Glutamatergic neuron (in vitro differentiated cells): Measurements from ENCODE around the gene TFDP1. TPM values are rescaled to one million over a fixed set of nuclear protein-coding genes. Genes with fewer than 3 reads are reported as not detected.
"Not testable (repeated sequence)": the region's sequence is repeated elsewhere in the genome, so short reads cannot be mapped to it uniquely, and the experiment has no call there.

Experiments used
- DNase-seq: peaks from one replicate; pipeline ENCODE4 v3.0.0; 2022
- H3K27ac Mint-ChIP-seq: one replicate; pipeline ENCODE4 v1.8.0; 2020; ENCODE audit warnings: mild to moderate bottlenecking, mixed read lengths, inconsistent platforms; ENCODE audit not compliant: unreplicated experiment
- H3K27me3 Mint-ChIP-seq: one replicate; pipeline ENCODE4 v1.8.0; 2020; ENCODE audit warnings: mild to moderate bottlenecking, moderate library complexity, mixed read lengths, inconsistent platforms; ENCODE audit not compliant: unreplicated experiment
- H3K36me3 Mint-ChIP-seq: one replicate; pipeline ENCODE4 v1.8.0; 2020; ENCODE audit warnings: mild to moderate bottlenecking, mixed read lengths, inconsistent platforms; ENCODE audit not compliant: unreplicated experiment
- H3K4me1 Mint-ChIP-seq: one replicate; pipeline ENCODE4 v1.8.0; 2020; ENCODE audit warnings: mild to moderate bottlenecking, low read depth, mixed read lengths, inconsistent platforms; ENCODE audit not compliant: unreplicated experiment
- H3K4me3 Mint-ChIP-seq: one replicate; pipeline ENCODE4 v1.8.0; 2020; ENCODE audit warnings: mild to moderate bottlenecking, mixed read lengths, inconsistent platforms; ENCODE audit not compliant: unreplicated experiment
- H3K9me3 Mint-ChIP-seq: one replicate; pipeline ENCODE4 v1.8.0; 2020; ENCODE audit warnings: mild to moderate bottlenecking, moderate library complexity, mixed read lengths, inconsistent platforms; ENCODE audit not compliant: unreplicated experiment
- total RNA-seq: library from RNA; stranded (reverse); fragmentation: NEBNext Ultra II Directional; extraction: Animal tissue kit (Norgen Biotek cat#: 25700); gene quantifications from one replicate; pipeline ENCODE4 v1.2.1, GENCODE V29; 2021; ENCODE audit not compliant: unreplicated experiment
- TF ChIP-seq, protein P1 (sequence below): fragments of 200-600 bp; sonication (generic); IDR thresholded peaks from one replicate; pipeline ENCODE4 v1.5.0; 2021; ENCODE audit not compliant: partially characterized antibody, unreplicated experiment

TFDP1 gene
- total RNA-seq, 1 donor from 2014 or later, result 62.0 TPM

DNA sequence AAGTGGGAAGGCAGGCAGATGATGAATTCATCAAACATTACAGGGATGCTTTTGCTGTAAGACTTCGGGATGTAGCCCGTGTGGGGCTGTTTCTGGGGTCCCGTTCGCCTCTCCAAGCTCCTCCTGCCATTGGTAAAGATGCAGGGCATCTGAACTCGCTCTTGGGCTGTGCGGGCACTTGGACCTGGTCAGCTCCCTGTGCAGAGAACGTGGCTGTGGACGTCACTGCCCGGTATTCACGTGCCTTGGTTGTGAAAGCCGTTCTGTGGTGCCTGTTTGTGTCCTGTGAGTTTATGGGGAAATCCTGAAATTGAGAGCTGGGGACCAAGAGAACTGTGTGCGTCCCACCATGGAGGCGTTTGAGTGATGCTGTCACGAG, 5.4 kb downstream of the TFDP1 start:
- TF ChIP-seq, protein P1, sequence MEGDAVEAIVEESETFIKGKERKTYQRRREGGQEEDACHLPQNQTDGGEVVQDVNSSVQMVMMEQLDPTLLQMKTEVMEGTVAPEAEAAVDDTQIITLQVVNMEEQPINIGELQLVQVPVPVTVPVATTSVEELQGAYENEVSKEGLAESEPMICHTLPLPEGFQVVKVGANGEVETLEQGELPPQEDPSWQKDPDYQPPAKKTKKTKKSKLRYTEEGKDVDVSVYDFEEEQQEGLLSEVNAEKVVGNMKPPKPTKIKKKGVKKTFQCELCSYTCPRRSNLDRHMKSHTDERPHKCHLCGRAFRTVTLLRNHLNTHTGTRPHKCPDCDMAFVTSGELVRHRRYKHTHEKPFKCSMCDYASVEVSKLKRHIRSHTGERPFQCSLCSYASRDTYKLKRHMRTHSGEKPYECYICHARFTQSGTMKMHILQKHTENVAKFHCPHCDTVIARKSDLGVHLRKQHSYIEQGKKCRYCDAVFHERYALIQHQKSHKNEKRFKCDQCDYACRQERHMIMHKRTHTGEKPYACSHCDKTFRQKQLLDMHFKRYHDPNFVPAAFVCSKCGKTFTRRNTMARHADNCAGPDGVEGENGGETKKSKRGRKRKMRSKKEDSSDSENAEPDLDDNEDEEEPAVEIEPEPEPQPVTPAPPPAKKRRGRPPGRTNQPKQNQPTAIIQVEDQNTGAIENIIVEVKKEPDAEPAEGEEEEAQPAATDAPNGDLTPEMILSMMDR, result no peak
- Mint-ChIP-seq H3K9me3 (peaks cover 14% of the 10 kb centered on the region), H3K27ac (no peak overlapping the region), H3K4me1 (peaks cover 8% of the 10 kb centered on the region), H3K36me3 (peaks cover 12% of the 10 kb centered on the region), H3K4me3 (no peak overlapping the region), H3K27me3 (peaks cover 5% of the 10 kb centered on the region)
- DNase-seq, result no peak

DNA sequence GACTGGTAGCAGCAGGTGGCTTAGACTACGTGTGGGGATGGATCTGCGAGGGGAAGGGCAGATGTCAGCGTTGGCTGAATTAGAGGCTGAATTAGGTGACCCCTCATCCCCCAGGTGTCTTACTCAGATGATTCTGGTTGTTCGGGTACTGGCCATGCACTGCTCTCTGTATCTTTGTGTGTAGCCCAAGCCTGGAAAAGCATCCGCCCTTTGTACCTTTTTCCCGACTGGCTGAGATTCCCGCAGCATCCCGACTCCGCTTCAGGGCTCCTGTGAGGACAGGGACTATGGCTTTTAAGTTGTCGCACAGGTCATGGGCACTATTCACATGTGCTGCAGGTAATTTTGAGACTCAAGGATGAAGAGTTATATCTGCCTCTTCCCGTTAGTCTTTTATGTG, 7.2 kb downstream of the TFDP1 start:
- Mint-ChIP-seq H3K27me3 (no peaks in the 10 kb centered on the region), H3K9me3 (peaks cover 11% of the 10 kb centered on the region), H3K36me3 (peaks cover 12% of the 10 kb centered on the region), H3K4me1 (peaks cover 5% of the 10 kb centered on the region), H3K27ac (peak overlapping the region; percentile 30), H3K4me3 (no peak overlapping the region)
- TF ChIP-seq, protein P1, result no peak
- no peak for DNase-seq

DNA sequence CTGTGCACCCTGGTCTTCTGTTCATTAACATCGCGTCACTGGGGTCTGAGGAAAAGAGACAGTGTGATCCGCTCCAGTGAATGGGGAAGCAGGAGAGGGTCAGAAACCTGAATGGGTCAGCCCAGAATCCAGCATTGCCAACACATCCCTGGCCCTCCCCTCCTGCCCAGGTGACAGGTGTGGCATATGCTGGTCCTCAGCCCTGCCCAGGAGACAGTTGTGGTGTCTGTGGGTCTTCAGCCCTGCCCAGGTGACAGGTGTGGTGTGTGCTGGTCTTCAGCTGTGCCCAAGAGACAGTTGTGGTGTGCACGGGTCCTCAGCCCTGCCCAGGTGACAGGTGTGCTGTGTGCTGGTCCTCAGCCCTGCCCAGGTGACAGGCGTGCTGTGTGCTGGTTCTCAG, 8.0 kb downstream of the TFDP1 start:
- Mint-ChIP-seq H3K9me3 (peaks cover 13% of the 10 kb centered on the region), H3K36me3 (peaks cover 17% of the 10 kb centered on the region), H3K4me1 (peaks cover 11% of the 10 kb centered on the region), H3K4me3 (no peak overlapping the region), H3K27me3 (peaks cover 3% of the 10 kb centered on the region), H3K27ac (no peak overlapping the region)
- DNase-seq, result no peak
- TF ChIP-seq, protein P1, result no peak

DNA sequence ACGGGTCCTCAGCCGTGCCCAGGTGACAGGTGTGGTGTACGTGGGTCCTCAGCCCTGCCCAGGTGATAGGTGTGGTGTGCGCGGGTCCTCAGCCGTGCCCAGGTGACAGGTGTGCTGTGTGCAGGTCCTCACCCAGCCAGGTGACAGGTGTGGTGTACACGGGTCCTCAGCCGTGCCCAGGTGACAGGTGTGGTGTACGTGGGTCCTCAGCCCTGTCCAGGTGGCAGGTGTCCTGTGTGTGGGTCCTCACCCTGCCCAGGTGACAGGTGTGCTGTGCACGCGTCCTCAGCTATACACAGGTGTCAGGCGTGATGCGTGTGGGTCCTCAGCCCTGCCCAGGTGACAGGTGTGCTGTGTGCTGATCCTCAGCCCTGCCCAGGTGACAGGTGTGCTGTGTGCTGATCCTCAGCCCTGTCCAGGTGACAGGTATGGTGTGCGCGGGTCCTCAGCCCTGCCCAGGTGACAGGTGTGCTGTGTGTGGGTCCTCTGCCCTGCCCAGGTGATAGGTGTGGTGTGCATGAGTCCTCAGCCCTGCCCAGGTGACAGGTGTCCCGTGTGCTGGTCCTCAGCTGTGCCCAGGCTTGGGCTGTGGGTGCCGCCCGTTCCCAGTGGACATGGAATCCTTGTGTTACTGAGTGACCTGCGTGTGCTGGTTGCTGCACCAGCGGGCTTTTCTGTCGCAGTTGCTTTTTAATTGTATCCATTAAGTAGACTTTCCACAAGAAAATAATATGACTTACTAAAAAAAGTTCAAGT, 9.7 kb downstream of the TFDP1 start:
- not testable (repeated sequence) for H3K4me3 Mint-ChIP-seq, DNase-seq, H3K27ac Mint-ChIP-seq, H3K27me3 Mint-ChIP-seq
- Mint-ChIP-seq H3K9me3 (peaks cover 14% of the 10 kb centered on the region), H3K4me1 (peaks cover 22% of the 10 kb centered on the region), H3K36me3 (peaks cover 24% of the 10 kb centered on the region)

DNA sequence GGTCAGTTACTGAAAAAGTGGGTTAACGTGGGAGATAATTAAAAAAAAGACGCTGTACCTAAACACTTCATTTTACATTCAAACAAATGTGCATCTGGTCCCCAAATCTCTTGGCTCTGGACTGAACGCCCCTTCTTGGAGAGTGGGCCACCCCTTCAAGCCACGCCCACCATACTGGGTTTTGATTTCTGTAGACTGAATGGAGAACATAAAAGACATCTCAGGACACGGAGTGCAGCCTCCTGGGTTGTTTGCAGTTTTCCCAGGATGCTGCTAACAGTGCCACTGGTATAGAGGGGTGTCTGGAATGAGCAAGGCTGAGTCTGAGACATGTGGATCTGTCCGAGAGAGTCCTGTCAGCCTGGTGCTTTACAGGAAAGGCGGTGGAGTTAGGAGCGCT, 10.6 kb downstream of the TFDP1 start:
- peaks cover 28% of the 10 kb centered on the region for H3K36me3 Mint-ChIP-seq
- TF ChIP-seq, protein P1, result no peak
- peak overlapping the region; percentile 20 for H3K27ac Mint-ChIP-seq
- H3K4me3 Mint-ChIP-seq, result no peak overlapping the region
- peaks cover 5% of the 10 kb centered on the region for H3K27me3 Mint-ChIP-seq
- peaks cover 22% of the 10 kb centered on the region for H3K4me1 Mint-ChIP-seq
- DNase-seq, result no peak
- peaks cover 14% of the 10 kb centered on the region for H3K9me3 Mint-ChIP-seq
